Stimulated activated CD4-positive, alpha-beta T cell treated with anti-CD3 and anti-CD28 coated beads, Interleukin-1b, Interleukin-23, amount 100 ng/mL, for 24 hours (primary cell): ENCODE measurements around the gene EGFL6.
"Not testable (repeated sequence)": the region's sequence is repeated elsewhere in the genome, so short reads cannot be mapped to it uniquely, and the experiment has no call there.

Experiments used
- DNase-seq, 4 experiments: peaks; one replicate each; pipeline ENCODE4 v3.0.0-alpha.2; 2020; ENCODE audit warnings: low read depth in 4 of 4, low spot score in 1 of 4

The EGFL6 gene

DNA sequence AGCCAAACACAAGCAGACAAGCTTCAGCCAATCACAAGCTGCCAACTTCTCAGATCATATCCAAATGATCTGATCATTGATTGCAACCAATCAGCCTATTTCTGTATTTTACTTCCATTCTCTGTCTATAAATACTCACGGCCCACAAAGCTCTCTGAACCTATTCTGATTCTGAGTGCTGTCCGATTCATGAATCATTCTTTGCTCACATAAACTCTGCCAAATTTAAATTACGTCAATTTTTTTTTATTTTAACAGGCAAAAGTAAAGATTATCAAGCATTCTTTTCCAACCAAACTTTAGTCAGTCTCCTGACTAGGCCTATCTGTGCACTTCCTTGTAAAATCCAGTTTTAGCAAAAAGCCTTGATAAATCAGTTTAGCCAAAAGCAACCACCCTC lies 81.7 kb downstream of the EGFL6 start:
- DNase-seq, result no peak

- no peak for DNase-seq
These were observed 82.9 kb downstream of the EGFL6 start for GRCh38 chrX:13652287-13652793.

DNA sequence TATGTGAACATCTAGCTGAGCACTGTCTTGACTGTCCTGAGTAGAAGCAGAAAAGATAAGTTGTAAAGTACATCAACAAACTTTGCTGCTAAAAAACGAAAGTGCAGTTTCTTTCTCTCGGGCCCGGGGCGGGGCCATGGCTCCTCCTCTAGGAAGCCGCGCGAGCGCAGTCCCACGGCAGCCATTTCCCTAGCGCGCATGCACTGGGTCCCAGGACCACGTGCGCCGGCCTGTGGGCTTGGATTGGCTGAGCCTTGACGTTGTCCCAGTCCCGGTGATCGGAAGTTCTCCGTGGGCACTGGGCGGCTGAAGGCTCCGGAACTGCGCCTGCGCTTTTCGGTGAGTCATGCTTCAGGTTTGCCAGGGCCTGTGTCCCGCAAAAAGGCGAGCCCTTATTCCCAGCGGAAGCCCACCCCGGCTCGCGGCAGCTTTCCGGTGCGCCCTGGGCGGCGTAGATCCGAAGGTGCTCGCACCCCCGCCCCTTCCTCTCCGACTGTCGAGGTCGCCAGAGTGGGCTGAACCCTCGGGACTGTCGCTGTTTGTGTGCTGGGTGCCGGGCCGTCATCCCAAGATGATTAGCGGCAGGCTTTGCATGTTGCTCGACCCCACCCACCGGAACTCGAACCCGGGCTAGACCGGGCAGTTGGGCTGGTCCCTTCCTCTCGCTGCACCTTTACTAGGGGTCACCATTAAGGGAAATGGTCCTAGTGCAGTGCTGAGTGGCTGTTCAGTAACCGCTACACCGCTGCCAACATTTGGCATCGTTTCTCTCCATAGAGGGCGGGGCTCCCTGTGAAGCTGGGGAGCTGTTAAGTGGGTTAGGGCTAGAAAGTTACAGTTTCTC lies 83.7 kb downstream of the EGFL6 start, which contains the start of gene TCEANC:
TCEANC (plus strand) TSS at position 292 of the 844 bp plus-strand sequence. CDS start 9,368 bp downstream, outside the sequence.
- peak; percentile 59 to 88 (median 85) for DNase-seq

DNA sequence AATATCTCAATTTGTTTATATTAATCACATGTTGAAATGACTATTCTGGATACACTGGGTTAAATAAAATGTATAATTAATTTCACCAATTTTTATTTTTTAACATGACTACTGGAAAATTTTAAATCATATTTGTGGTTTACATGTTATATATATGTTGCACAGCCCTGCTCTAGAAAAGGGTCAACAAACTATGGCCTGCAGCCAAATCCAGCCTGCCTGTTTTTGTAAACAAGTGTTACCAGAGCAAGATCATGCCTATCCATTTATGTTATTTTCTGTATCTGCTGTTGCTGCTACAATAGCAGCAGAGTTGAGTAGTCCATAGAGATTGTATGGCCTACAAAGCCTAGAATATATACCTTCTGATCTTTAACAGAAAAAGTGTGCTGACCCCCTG lies 84.7 kb downstream of the EGFL6 start:
- DNase-seq, result no peak

- no peak for DNase-seq
These were observed 86.3 kb downstream of the EGFL6 start for GRCh38 chrX:13655674-13656073.

GRCh38 chrX:13658602-13659001 lies 89.2 kb downstream of the EGFL6 start:
- DNase-seq, result no peak

- DNase-seq, result no peak
These were observed 89.7 kb downstream of the EGFL6 start for GRCh38 chrX:13659063-13659462.

- no peak for DNase-seq
These were observed 92.4 kb downstream of the EGFL6 start for GRCh38 chrX:13661735-13662288.

DNA sequence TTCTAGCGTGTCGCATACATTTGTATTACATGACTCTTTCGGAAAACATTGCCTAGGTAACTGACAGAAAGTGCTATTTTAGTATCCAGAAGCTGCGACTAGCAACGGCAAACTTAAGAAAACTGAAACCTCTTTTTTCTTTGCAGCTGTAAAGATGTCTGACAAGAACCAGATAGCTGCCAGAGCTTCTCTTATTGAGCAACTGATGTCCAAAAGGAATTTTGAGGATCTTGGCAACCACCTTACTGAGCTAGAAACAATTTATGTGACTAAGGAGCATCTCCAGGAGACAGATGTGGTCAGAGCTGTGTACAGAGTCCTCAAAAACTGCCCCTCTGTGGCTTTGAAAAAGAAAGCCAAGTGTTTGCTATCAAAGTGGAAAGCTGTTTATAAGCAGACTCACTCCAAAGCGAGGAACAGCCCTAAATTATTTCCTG lies 93.0 kb downstream of the EGFL6 start:
- no peak for DNase-seq

GRCh38 chrX:13664020-13664419 lies 94.6 kb downstream of the EGFL6 start:
- no peak for DNase-seq

GRCh38 chrX:13666836-13667235 lies 97.4 kb downstream of the EGFL6 start:
- no peak for DNase-seq

GRCh38 chrX:13667919-13668318 lies 98.5 kb downstream of the EGFL6 start:
- DNase-seq, result no peak

GRCh38 chrX:13669246-13669737 lies 99.9 kb downstream of the EGFL6 start:
- DNase-seq, result peak in 2 of 4 experiments; percentile 24 to 39

GRCh38 chrX:13669755-13670154 lies 100.4 kb downstream of the EGFL6 start:
- not testable (repeated sequence) for DNase-seq

GRCh38 chrX:13670197-13670596 lies 100.8 kb downstream of the EGFL6 start:
- no peak for DNase-seq

GRCh38 chrX:13673016-13673415 lies 103.6 kb downstream of the EGFL6 start:
- DNase-seq, result no peak

- no peak for DNase-seq
These were observed 107.5 kb downstream of the EGFL6 start for GRCh38 chrX:13676885-13677284.

DNA sequence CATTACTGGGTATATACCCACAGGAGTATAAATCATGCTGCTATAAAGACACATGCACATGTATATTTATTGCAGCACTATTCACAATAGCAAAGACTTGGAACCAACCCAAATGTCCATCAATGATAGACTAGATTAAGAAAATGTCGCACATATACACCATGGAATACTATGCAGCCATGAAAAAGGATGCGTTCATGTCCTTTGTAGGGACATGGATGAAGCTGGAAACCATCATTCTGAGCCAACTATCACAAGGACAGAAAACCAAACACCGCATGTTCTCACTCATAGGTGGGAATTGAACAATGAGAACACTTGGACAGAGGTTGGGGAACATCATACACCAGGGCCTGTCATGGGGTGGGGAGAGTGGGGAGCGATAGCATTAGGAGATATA lies 110.3 kb downstream of the EGFL6 start:
- not testable (repeated sequence) for DNase-seq

GRCh38 chrX:13681595-13681994 lies 112.2 kb downstream of the EGFL6 start:
- no peak for DNase-seq
